ENCODE results near the gene TDG.
"Not testable (repeated sequence)": the region's sequence is repeated elsewhere in the genome, so short reads cannot be mapped to it uniquely, and the experiment has no call there.

The TDG gene

GRCh38 chr12:104024348-104024747 is 58.7 kb downstream of the TDG start:
- Histone ChIP-seq H4K8ac (ENCODE audit: low read length) (no peak overlapping the region), H3K14ac (ENCODE audit: low read length in 2 of 2) (no peak overlapping the region), H3K23ac (ENCODE audit: low read length in 2 of 2) (no peak overlapping the region), H3K9ac (ENCODE audit: low read length) (no peak overlapping the region), H3K27ac (ENCODE audit: low read length, poor library complexity, severe bottlenecking) (no peak overlapping the region), H3K4me3 (ENCODE audit: insufficient read depth in 1 of 2, low read depth in 1 of 2, low read length in 2 of 2) (no peak overlapping the region), H4K91ac (ENCODE audit: low read length) (no peak overlapping the region), H3K27me3 (ENCODE audit: control insufficient read depth in 1 of 2, insufficient read depth in 1 of 2, low read length in 2 of 2) (no peaks in the 10 kb centered on the region), H3K36me3 (ENCODE audit: control insufficient read depth in 1 of 2, insufficient read depth in 2 of 2, low read depth in 1 of 2, low read length in 2 of 2) (peaks cover 0 to 3% of the 10 kb centered on the region in 2 experiments), H3K4me2 (ENCODE audit: low read length, poor library complexity, severe bottlenecking) (no peak overlapping the region), H3K9me3 (ENCODE audit: control insufficient read depth, low read length) (peaks cover 9% of the 10 kb centered on the region), H2AFZ (ENCODE audit: low read depth, low read length) (no peak overlapping the region), H3K4me1 (ENCODE audit: control insufficient read depth, insufficient read depth, low read depth, low read length) (no peaks in the 10 kb centered on the region), H3K18ac (ENCODE audit: low read depth in 1 of 2, low read length in 2 of 2) (no peak overlapping the region), H2BK12ac (ENCODE audit: low read length in 2 of 2) (no peak overlapping the region), H2BK120ac (ENCODE audit: low read depth, low read length) (no peak overlapping the region), H3K4ac (ENCODE audit: low read depth in 1 of 2, low read length in 2 of 2) (no peak overlapping the region), H2AK5ac (ENCODE audit: low read length, severe bottlenecking) (no peak overlapping the region), H3K79me1 (replicated peaks; ENCODE audit: low read length, poor library complexity, severe bottlenecking) (peaks cover 13% of the 10 kb centered on the region), H2BK5ac (ENCODE audit: low read depth, low read length, poor library complexity, severe bottlenecking) (no peak overlapping the region), H2BK15ac (ENCODE audit: low read depth, poor library complexity, severe bottlenecking) (no peak overlapping the region)
- WGBS: 98% methylated on average over 5 of the region's 6 CpGs
- no peak for DNase-seq

- Histone ChIP-seq H3K4me3 (ENCODE audit: insufficient read depth in 1 of 2, low read depth in 1 of 2, low read length in 2 of 2) (no peak overlapping the region), H3K4me1 (ENCODE audit: control insufficient read depth, insufficient read depth, low read depth, low read length) (no peaks in the 10 kb centered on the region), H3K9ac (ENCODE audit: low read length) (no peak overlapping the region), H4K91ac (ENCODE audit: low read length) (no peak overlapping the region), H3K79me1 (replicated peaks; ENCODE audit: low read length, poor library complexity, severe bottlenecking) (peaks cover 13% of the 10 kb centered on the region), H2AK5ac (ENCODE audit: low read length, severe bottlenecking) (no peak overlapping the region), H3K27me3 (ENCODE audit: control insufficient read depth in 1 of 2, insufficient read depth in 1 of 2, low read length in 2 of 2) (no peaks in the 10 kb centered on the region), H2BK120ac (ENCODE audit: low read depth, low read length) (no peak overlapping the region), H3K18ac (ENCODE audit: low read depth in 1 of 2, low read length in 2 of 2) (no peak overlapping the region), H3K14ac (ENCODE audit: low read length in 2 of 2) (no peak overlapping the region), H3K4ac (ENCODE audit: low read depth in 1 of 2, low read length in 2 of 2) (no peak overlapping the region), H3K9me3 (ENCODE audit: control insufficient read depth, low read length) (peaks cover 9% of the 10 kb centered on the region), H2AFZ (ENCODE audit: low read depth, low read length) (no peak overlapping the region), H3K23ac (ENCODE audit: low read length in 2 of 2) (no peak overlapping the region), H3K4me2 (ENCODE audit: low read length, poor library complexity, severe bottlenecking) (no peak overlapping the region), H2BK12ac (ENCODE audit: low read length in 2 of 2) (no peak overlapping the region), H2BK5ac (ENCODE audit: low read depth, low read length, poor library complexity, severe bottlenecking) (no peak overlapping the region), H2BK15ac (ENCODE audit: low read depth, poor library complexity, severe bottlenecking) (no peak overlapping the region), H3K36me3 (ENCODE audit: control insufficient read depth in 1 of 2, insufficient read depth in 2 of 2, low read depth in 1 of 2, low read length in 2 of 2) (peaks cover 0 to 3% of the 10 kb centered on the region in 2 experiments), H4K8ac (ENCODE audit: low read length) (no peak overlapping the region), H3K27ac (ENCODE audit: low read length, poor library complexity, severe bottlenecking) (no peak overlapping the region)
- DNase-seq: no peak
- WGBS: 93% methylated on average over 2 of the region's 2 CpGs
Measured at GRCh38 chr12:104025771-104026170, 60.1 kb downstream of the TDG start.

GRCh38 chr12:104026841-104027599 is 61.3 kb downstream of the TDG start:
- H2BK5ac ChIP-seq (ENCODE audit: low read depth, low read length, poor library complexity, severe bottlenecking): no peak overlapping the region
- H3K14ac ChIP-seq (ENCODE audit: low read length in 2 of 2): no peak overlapping the region
- DNase-seq: no peak
- no peak overlapping the region for H4K91ac ChIP-seq (ENCODE audit: low read length)
- no peak overlapping the region for H3K23ac ChIP-seq (ENCODE audit: low read length in 2 of 2)
- peaks cover 0 to 3% of the 10 kb centered on the region in 2 experiments for H3K36me3 ChIP-seq (ENCODE audit: control insufficient read depth in 1 of 2, insufficient read depth in 2 of 2, low read depth in 1 of 2, low read length in 2 of 2)
- no peak overlapping the region for H2AFZ ChIP-seq (ENCODE audit: low read depth, low read length)
- H3K4ac ChIP-seq (ENCODE audit: low read depth in 1 of 2, low read length in 2 of 2): no peak overlapping the region
- no peak overlapping the region for H3K9ac ChIP-seq (ENCODE audit: low read length)
- 76% methylated on average over 5 of the region's 5 CpGs for WGBS
- H3K27me3 ChIP-seq (ENCODE audit: control insufficient read depth in 1 of 2, insufficient read depth in 1 of 2, low read length in 2 of 2): no peaks in the 10 kb centered on the region
- no peak overlapping the region for H3K4me2 ChIP-seq (ENCODE audit: low read length, poor library complexity, severe bottlenecking)
- no peak overlapping the region for H3K27ac ChIP-seq (ENCODE audit: low read length, poor library complexity, severe bottlenecking)
- H2BK15ac ChIP-seq (ENCODE audit: low read depth, poor library complexity, severe bottlenecking): no peak overlapping the region
- peaks cover 9% of the 10 kb centered on the region for H3K9me3 ChIP-seq (ENCODE audit: control insufficient read depth, low read length)
- H3K79me1 ChIP-seq (replicated peaks; ENCODE audit: low read length, poor library complexity, severe bottlenecking): peaks cover 12% of the 10 kb centered on the region
- H3K4me1 ChIP-seq (ENCODE audit: control insufficient read depth, insufficient read depth, low read depth, low read length): no peaks in the 10 kb centered on the region
- H2AK5ac ChIP-seq (ENCODE audit: low read length, severe bottlenecking): no peak overlapping the region
- no peak overlapping the region for H3K4me3 ChIP-seq (ENCODE audit: insufficient read depth in 1 of 2, low read depth in 1 of 2, low read length in 2 of 2)
- no peak overlapping the region for H2BK120ac ChIP-seq (ENCODE audit: low read depth, low read length)
- H4K8ac ChIP-seq (ENCODE audit: low read length): no peak overlapping the region
- no peak overlapping the region for H3K18ac ChIP-seq (ENCODE audit: low read depth in 1 of 2, low read length in 2 of 2)
- no peak overlapping the region for H2BK12ac ChIP-seq (ENCODE audit: low read length in 2 of 2)

GRCh38 chr12:104030596-104030995 is 64.9 kb downstream of the TDG start:
- H3K9ac ChIP-seq (ENCODE audit: low read length); H2AFZ ChIP-seq (ENCODE audit: low read depth, low read length); H3K27me3 ChIP-seq (ENCODE audit: control insufficient read depth in 1 of 2, insufficient read depth in 1 of 2, low read length in 2 of 2); H4K91ac ChIP-seq (ENCODE audit: low read length); H3K14ac ChIP-seq (ENCODE audit: low read length in 2 of 2); H3K18ac ChIP-seq (ENCODE audit: low read depth in 1 of 2, low read length in 2 of 2); H2BK15ac ChIP-seq (ENCODE audit: low read depth, poor library complexity, severe bottlenecking); DNase-seq; H3K36me3 ChIP-seq (ENCODE audit: control insufficient read depth in 1 of 2, insufficient read depth in 2 of 2, low read depth in 1 of 2, low read length in 2 of 2); H3K4me1 ChIP-seq (ENCODE audit: control insufficient read depth, insufficient read depth, low read depth, low read length); H3K4me2 ChIP-seq (ENCODE audit: low read length, poor library complexity, severe bottlenecking); H2BK120ac ChIP-seq (ENCODE audit: low read depth, low read length); H2AK5ac ChIP-seq (ENCODE audit: low read length, severe bottlenecking); H3K9me3 ChIP-seq (ENCODE audit: control insufficient read depth, low read length); H3K4me3 ChIP-seq (ENCODE audit: insufficient read depth in 1 of 2, low read depth in 1 of 2, low read length in 2 of 2); H3K4ac ChIP-seq (ENCODE audit: low read depth in 1 of 2, low read length in 2 of 2); H3K23ac ChIP-seq (ENCODE audit: low read length in 2 of 2); H3K27ac ChIP-seq (ENCODE audit: low read length, poor library complexity, severe bottlenecking); H4K8ac ChIP-seq (ENCODE audit: low read length); H2BK12ac ChIP-seq (ENCODE audit: low read length in 2 of 2); H2BK5ac ChIP-seq (ENCODE audit: low read depth, low read length, poor library complexity, severe bottlenecking): not testable (repeated sequence)
- peaks cover 13% of the 10 kb centered on the region for H3K79me1 ChIP-seq (replicated peaks; ENCODE audit: low read length, poor library complexity, severe bottlenecking)
- no CpG with 5 or more reads among the region's 27 CpGs for WGBS
